Ecto neural progenitor cell (in vitro differentiated cells): ENCODE measurements around the gene DEFB132.
A peak's percentile ranks its signal among the peaks of the same experiment; 100 is the strongest.

Experiments used
- DNase-seq: peaks from one replicate; pipeline ENCODE4 v3.0.0-alpha.2; 2018; ENCODE audit warnings: low spot score

DEFB132 gene

GRCh38 chr20:297925-298775 is 40.6 kb downstream of the DEFB132 start:
- DNase-seq: peak; percentile 64

- no peak for DNase-seq
These were observed 41.4 kb downstream of the DEFB132 start for GRCh38 chr20:298776-299391.

- no peak for DNase-seq
These were observed 42.9 kb downstream of the DEFB132 start for GRCh38 chr20:300345-300990.

- no peak for DNase-seq
These were observed 44.6 kb downstream of the DEFB132 start for GRCh38 chr20:301886-302848.

GRCh38 chr20:305745-306144 is 48.2 kb downstream of the DEFB132 start:
- no peak for DNase-seq

- no peak for DNase-seq
These were observed 51.0 kb downstream of the DEFB132 start for GRCh38 chr20:308427-309038.

GRCh38 chr20:309306-309840 is 51.8 kb downstream of the DEFB132 start:
- no peak for DNase-seq

GRCh38 chr20:309841-310644 is 52.5 kb downstream of the DEFB132 start:
- peak; percentile 100 for DNase-seq

- DNase-seq: no peak
These were observed 53.1 kb downstream of the DEFB132 start for GRCh38 chr20:310645-311044.
